ENCODE data around the gene KMO.

Gene KMO

GRCh38 chr1:241542199-241542907, 10.2 kb downstream of the KMO start:
- DNase-seq, result no peak

- DNase-seq, result no peak
These were observed 15.8 kb downstream of the KMO start for GRCh38 chr1:241548008-241548407.

GRCh38 chr1:241550318-241550717, 18.1 kb downstream of the KMO start:
- DNase-seq, result no peak

- peak; percentile 22 to 34 for DNase-seq
These were observed 19.8 kb downstream of the KMO start for GRCh38 chr1:241551759-241552638.

GRCh38 chr1:241553886-241554592, 21.9 kb downstream of the KMO start:
- no peak for DNase-seq

GRCh38 chr1:241555526-241555925, 23.3 kb downstream of the KMO start:
- DNase-seq, result no peak

GRCh38 chr1:241557031-241557430, 24.9 kb downstream of the KMO start:
- DNase-seq, result no peak

GRCh38 chr1:241557551-241558193, 25.5 kb downstream of the KMO start:
- DNase-seq, result no peak

- no peak for DNase-seq
These were observed 28.1 kb downstream of the KMO start for GRCh38 chr1:241560146-241560848.

GRCh38 chr1:241560849-241561187, 28.6 kb downstream of the KMO start:
- DNase-seq, result no peak

- no peak for DNase-seq
These were observed 37.7 kb downstream of the KMO start for GRCh38 chr1:241569848-241570247.

- DNase-seq, result no peak
These were observed 42.0 kb downstream of the KMO start for GRCh38 chr1:241574154-241574553.

GRCh38 chr1:241579434-241579833, 47.3 kb downstream of the KMO start:
- DNase-seq, result no peak

- DNase-seq, result no peak
These were observed 50.7 kb downstream of the KMO start for GRCh38 chr1:241582921-241583321.

GRCh38 chr1:241586905-241587512, 54.8 kb downstream of the KMO start:
- no peak for DNase-seq

GRCh38 chr1:241589521-241589920, 57.3 kb downstream of the KMO start:
- DNase-seq, result no peak

GRCh38 chr1:241590719-241591118, 58.5 kb downstream of the KMO start:
- no peak for DNase-seq

GRCh38 chr1:241591317-241591716, 59.1 kb downstream of the KMO start:
- DNase-seq, result no peak

- no peak for DNase-seq
These were observed 59.6 kb downstream of the KMO start for GRCh38 chr1:241591736-241592135.

GRCh38 chr1:241592273-241592958, 60.2 kb downstream of the KMO start:
- no peak for DNase-seq

GRCh38 chr1:241593186-241593585, 61.0 kb downstream of the KMO start:
- no peak for DNase-seq

All from activated CD4-positive, alpha-beta T cell treated with anti-CD3 and anti-CD28 coated beads, Interleukin-2, amount 50 U/mL, for 4 hours (primary cell).